G401.6 (cell line): Measurements from ENCODE around the gene ITSN1.
"Not testable (repeated sequence)": the region's sequence is repeated elsewhere in the genome, so short reads cannot be mapped to it uniquely, and the experiment has no call there.

Experiments used
- FAIRE-seq: peaks from 2 replicates; lab custom pipeline; 2012; peaks lifted over from hg19 to GRCh38; lab: Jason Lieb, UNC

Gene ITSN1

GRCh38 chr21:33863191-33863590 lies 220.9 kb downstream of the ITSN1 start:
- FAIRE-seq = not testable (repeated sequence)

DNA sequence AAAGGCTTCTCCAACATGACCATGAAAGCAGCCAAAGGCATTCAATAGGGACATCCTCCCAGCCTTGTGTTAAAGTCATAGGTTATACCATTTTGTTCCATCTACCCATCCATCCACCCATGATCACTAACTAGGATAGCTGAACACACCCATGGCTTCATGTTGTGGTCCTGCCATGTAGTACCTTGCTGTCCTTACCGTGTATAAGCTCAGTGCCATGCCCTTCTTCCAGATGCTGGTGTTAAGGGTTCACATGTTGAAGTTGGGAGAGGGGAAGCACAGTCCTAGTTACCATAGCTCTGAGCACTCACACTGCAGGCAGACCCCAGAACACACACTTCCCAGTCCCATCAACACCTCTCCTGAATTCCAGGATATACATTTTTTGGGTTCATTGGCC lies 221.8 kb downstream of the ITSN1 start:
- FAIRE-seq = no peak

DNA sequence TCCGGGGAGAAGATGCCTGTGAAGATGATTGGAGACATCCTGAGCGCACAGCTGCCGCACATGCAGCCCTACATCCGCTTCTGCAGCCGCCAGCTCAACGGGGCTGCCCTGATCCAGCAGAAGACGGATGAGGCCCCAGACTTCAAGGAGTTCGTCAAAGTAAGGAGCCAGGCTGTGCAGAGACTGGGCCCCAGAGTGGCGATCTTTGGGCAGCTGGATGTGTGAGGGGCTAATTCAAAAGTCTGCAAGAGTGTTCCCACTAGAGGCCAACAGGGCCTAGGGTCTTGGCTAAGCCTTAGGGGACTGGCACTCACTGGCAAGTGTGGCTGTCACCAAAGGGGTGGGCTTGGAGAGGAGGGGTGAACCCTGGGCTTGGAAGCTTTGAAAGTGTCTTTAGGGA lies 222.9 kb downstream of the ITSN1 start:
- FAIRE-seq = no peak

DNA sequence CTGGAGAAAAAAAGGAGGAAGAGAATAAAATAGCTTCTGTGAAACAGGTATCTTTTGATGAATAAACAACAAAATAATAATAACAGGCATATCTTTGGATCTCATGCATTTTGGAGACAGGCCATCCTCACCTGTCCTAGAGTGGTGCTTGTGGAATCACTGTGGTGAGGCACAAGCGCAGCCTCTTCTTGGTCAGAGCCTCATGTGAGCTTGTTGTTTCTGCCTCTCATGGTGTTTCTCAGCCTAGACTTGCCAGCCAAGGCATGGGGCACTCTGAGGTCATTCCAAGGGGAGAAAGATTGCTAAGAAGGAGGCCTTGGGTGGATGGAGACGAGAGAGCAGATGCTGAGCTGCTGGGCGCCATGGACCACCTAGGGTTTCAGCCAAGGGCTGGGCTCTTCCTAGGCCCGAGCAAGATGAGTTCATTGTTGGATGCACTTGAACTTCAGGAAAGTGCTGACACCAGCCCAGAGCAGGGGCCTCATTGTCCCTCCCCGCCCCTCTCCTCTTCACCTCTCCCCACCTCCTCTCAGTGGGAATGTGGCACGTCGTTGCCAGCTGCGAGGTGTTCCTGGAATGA lies 223.8 kb downstream of the ITSN1 start:
- no peak for FAIRE-seq

GRCh38 chr21:33866826-33867225 lies 224.5 kb downstream of the ITSN1 start:
- no peak for FAIRE-seq

DNA sequence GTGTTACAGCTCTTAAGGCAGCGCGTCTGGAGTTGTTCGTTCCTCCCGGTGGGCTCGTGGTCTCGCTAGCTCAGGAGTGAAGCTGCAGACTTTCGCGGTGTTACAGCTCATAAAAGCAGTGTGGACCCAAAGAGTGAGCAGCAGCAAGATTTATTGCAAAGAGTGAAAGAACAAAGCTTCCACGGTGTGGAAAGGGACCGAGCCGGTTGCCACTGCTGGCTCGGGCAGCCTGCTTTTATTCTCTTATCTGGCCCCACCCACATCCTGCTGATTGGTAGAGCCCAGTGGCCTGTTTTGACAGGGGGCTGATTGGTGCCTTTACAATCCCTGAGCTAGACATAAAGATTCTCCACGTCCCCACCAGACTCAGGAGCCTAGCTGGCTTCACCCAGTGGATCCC lies 225.6 kb downstream of the ITSN1 start:
- FAIRE-seq = not testable (repeated sequence)

GRCh38 chr21:33869873-33870272 lies 227.6 kb downstream of the ITSN1 start:
- FAIRE-seq = no peak

- FAIRE-seq = no peak
Measured at GRCh38 chr21:33870768-33871167, 228.5 kb downstream of the ITSN1 start.

- FAIRE-seq = no peak
Measured at GRCh38 chr21:33871171-33871570, 228.9 kb downstream of the ITSN1 start.

GRCh38 chr21:33872881-33873515 lies 230.7 kb downstream of the ITSN1 start:
- FAIRE-seq = no peak

DNA sequence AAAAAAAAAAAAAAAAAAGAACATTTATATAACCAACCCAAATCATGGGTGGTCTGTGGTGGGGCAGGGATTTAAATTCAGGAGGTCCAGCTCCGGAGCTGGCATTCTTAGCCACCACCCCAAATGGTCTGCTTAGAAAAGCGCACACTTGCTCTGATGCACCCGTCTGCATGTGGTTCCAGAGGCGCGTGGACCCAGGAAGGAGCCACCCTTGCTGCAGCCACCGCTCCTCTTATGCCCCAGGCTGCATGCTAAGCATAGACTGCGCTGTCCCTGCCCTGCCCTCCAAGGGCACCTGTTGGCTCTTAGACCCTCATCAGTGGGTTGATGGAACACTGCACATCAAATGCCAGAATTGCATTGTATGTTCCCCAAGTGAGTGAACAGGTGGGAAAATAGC lies 231.9 kb downstream of the ITSN1 start:
- FAIRE-seq = no peak

- no peak for FAIRE-seq
Measured at GRCh38 chr21:33875026-33875695, 232.9 kb downstream of the ITSN1 start.

DNA sequence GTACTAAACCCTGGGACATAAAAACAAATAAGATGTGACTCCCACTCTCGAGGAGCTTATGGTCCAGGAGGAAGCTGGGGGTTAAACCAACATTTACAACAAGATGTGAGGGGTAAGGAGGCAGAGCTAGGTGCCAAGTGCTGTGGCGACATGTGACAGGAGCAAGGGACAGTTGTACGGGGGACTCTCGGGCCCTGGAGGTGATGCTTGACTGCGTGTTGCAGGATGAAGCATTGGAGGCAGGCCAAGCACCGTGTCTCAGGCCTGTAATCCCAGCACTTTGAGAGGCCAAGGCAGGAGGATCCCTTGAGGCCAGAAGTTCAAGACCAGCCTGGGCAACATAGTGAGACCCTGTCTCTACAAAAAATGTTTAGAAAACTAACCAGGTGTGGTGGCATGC lies 236.5 kb downstream of the ITSN1 start:
- FAIRE-seq = no peak

- no peak for FAIRE-seq
Measured at GRCh38 chr21:33880626-33881025, 238.3 kb downstream of the ITSN1 start.

DNA sequence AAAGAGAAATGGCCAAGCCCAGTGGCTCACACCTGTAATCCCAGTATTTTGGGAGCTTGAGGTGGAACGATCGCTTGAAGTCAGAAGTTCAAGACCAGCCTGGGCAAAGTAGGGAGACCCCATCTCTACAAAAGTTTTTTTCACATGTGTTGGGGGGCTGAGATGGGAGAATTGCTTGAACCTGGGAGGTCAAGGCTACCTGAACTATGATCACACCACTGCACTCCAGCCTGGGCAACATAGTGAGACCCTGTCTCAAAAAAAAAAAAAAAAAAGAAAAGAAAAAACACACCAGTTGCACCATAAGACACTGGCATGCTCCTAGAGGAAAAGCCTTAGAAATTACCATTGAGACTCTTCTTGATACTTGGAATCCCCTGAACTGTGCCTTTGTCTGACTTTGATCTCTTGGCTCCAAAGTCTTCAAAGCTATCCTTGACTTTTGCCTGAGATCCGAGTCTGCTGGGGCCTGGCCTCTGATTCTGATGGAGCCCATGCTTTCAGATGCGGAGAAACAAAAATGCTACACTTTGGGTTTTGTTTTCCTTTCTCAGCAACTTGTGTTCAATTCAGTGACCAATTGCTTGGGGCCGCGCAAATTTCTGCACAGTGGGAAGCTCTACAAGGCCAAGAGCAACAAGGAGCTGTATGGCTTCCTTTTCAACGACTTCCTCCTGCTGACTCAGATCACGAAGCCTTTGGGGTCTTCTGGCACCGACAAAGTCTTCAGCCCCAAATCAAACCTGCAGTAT lies 239.6 kb downstream of the ITSN1 start:
- FAIRE-seq = no peak

DNA sequence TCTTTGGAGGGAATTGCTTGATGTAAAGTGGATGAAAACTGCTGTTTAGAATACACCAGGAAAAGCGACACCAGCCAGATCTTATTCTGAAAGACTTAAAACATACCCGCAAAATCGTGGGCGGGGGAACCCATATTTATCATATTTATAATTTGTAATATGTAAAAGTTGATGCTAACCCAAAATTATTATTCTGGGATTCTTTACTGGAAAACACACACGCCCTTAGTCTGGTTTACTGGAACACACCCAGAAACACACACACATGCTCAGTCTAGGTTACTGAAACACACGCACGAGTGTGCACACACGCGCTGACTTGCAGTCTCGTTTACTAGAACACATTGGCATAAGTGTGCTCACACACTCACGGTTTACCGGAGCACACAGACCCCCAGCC lies 240.8 kb downstream of the ITSN1 start:
- no peak for FAIRE-seq

- no peak for FAIRE-seq
Measured at GRCh38 chr21:33884376-33885171, 242.3 kb downstream of the ITSN1 start.

GRCh38 chr21:33885172-33885514 lies 242.8 kb downstream of the ITSN1 start:
- FAIRE-seq = no peak

GRCh38 chr21:33886321-33886720 lies 244.0 kb downstream of the ITSN1 start:
- FAIRE-seq = no peak

- no peak for FAIRE-seq
Measured at GRCh38 chr21:33890187-33890586, 247.9 kb downstream of the ITSN1 start.

DNA sequence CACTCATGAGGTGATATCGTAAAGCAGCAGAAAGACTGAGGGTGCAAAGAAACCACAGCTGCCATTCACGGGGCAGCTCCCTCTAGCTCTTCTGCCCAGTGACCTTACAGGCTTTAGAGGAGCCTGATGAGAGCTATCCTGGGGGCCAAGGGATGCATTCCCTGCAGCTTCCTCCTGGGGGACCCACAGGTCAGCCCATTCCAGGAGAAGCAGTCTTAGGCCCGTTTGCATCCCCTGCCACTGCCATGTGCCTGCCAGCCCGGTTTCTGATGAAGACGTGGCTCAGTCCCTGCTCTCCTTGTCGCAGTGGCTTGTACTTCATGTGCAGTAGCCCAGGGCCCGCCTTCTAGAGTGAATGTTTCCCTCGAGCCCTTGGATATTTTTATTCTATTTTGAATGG lies 250.6 kb downstream of the ITSN1 start:
- FAIRE-seq = no peak

GRCh38 chr21:33893917-33894316 lies 251.6 kb downstream of the ITSN1 start:
- no peak for FAIRE-seq
